SIG-M5 treated with dmso at 0.1 percent for 504 hours (cell line): ENCODE data around the gene FOXP2.
A peak's percentile ranks its signal among the peaks of the same experiment; 100 is the strongest.
"Not testable (repeated sequence)": the region's sequence is repeated elsewhere in the genome, so short reads cannot be mapped to it uniquely, and the experiment has no call there.

Source experiments
- DNase-seq: peaks from one replicate; lab custom pipeline; 2025; ENCODE audit not compliant: unreplicated experiment; lab: John Stamatoyannopoulos, UW

The FOXP2 gene

GRCh38 chr7:114419441-114420272 is 5.0 kb downstream of the FOXP2 start:
- DNase-seq: no peak

DNA sequence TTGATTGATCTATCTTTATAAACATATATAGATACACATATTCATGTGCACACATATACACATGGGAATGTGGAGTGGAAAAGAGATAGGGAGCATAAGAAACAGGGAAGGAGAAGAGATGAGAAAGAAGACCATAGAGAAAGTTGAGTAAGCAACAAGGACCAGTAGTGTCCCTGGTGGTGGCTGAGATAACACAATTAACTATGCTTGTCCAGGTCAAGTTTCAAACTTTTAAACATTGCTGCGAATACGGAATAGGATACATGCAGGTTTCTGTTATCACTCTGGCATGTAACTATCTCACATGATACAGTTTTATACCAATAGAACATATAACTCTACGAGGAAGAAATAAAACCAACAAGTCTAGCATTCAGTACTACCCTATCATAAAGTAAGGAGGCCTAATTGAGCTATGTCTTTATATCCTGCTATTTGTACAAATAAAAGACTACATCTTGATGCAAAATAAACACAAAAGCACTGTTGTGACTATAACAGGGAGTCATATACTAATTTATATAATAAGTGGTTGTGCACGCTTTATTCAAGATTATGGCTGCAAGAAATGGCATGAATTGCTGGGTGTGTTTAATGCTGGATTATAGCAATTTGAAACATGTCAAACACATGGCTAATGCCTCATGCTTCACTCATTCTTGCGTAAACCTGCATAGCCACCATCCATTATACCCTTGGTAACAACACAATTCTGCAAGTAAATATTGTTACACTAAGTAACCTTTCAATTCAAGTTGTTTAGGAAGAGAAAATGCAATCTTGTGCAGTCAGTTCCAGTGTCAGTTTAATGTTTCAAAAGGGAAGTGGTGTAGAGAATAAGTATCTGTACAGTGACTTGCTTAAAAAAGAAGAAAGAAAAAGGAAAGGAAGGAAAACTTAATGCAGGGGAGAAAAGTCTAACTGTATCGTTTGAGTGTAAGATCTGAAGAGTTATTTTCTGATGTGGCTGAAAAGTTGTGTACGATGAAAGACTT is 8.2 kb downstream of the FOXP2 start:
- DNase-seq: peak; percentile 37

GRCh38 chr7:114426382-114426781 is 11.8 kb downstream of the FOXP2 start:
- no peak for DNase-seq

DNA sequence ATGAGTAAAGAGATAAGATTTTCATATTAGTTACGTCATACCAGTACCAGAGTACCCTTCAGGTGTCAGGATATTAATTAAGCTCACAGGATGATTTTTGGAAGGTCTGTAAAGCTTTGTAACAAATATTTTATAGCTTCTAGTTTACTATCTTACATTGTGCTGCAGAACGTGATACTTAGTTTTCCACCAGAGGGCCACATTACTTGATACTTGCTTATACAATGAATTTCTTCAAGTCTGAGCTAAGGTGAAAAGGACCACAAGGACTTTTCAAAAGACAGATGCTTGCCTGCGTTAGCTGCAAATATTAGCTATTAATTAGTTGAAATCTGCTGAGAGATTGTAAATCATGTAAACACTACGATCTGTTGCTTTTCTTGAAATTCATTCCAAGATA is 12.2 kb downstream of the FOXP2 start:
- DNase-seq: peak; percentile 35

DNA sequence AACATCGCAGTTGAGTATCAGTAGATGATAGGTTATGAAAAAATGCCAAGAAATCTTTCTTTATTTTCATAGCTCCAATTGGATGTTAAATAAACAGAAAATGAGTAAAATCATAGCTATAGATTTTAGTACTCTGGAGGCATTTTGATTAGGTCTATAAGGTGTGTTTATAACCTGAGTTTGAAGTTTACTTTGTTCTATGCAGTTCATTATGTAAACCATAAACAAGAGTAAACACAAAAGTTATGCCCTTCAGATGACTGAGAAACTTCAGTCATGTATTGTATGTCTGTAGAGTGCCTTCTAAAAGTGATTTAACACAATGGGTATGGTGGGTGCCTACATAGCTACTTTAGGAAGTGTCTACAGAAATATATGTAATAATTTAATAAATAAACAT is 13.6 kb downstream of the FOXP2 start:
- DNase-seq: no peak

- no peak for DNase-seq
Measured at GRCh38 chr7:114431189-114431588, 16.6 kb downstream of the FOXP2 start.

DNA sequence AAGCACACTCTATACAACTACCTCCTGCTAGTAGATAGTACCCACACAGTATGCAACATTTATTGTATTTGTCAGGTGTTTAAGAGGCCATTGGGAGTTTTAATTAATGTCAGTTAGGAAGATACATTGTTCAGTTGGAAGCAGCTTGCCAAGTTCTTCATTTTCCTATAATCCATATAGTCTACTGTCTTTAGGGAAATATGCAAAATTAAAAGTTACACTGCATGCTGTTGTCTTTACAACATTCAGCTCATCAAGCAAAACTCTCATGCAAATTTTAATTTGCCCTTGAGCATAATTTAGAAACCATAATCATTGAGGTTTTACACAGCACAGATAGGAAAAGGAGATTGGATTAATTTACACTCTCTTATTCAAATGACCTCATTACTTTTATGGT is 17.4 kb downstream of the FOXP2 start:
- no peak for DNase-seq

GRCh38 chr7:114432703-114433102 is 18.1 kb downstream of the FOXP2 start:
- DNase-seq: no peak

- DNase-seq: no peak
Measured at GRCh38 chr7:114439581-114439980, 25.0 kb downstream of the FOXP2 start.

DNA sequence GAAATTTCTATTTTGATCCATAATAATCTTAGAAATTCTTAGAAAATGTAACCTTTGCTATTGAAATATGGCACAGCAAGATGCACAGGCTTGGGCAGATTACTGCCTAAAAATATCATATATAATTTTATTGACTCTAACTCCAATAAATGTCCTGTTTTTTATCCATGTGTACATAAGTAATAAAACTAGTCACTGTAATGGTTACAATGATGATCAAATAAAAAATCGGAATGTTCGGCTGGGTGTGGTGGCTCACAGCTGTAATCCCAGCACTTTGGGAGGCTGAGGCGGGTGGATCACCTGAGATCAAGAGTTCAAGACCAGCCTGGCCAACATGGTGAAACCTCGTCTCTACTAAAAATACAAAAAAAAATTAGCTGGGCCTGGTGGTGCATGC is 26.3 kb downstream of the FOXP2 start:
- DNase-seq: not testable (repeated sequence)

DNA sequence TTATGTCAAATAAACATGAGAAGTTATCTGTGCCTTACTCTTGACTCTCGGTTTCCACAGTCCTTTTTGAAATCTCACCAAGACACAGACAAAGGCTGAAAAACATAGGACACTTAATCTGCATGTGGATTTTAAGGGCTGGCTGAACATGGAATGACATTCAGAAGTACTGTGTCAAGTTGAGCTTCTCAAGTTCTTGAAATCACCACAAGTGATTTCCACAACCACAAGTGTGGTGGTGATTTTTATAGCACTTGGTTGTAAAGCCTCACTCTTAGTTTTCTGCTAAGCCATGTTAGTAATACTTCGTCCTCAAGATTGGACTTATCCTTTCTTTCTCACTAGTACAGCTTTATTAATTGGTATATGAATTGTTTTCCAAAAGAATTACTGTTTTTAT is 29.6 kb downstream of the FOXP2 start:
- no peak for DNase-seq

GRCh38 chr7:114450431-114450830 is 35.8 kb downstream of the FOXP2 start:
- DNase-seq: no peak

- DNase-seq: no peak
Measured at GRCh38 chr7:114459574-114459973, 45.0 kb downstream of the FOXP2 start.

GRCh38 chr7:114460021-114460420 is 45.4 kb downstream of the FOXP2 start:
- DNase-seq: no peak

GRCh38 chr7:114466917-114467316 is 52.3 kb downstream of the FOXP2 start:
- no peak for DNase-seq

DNA sequence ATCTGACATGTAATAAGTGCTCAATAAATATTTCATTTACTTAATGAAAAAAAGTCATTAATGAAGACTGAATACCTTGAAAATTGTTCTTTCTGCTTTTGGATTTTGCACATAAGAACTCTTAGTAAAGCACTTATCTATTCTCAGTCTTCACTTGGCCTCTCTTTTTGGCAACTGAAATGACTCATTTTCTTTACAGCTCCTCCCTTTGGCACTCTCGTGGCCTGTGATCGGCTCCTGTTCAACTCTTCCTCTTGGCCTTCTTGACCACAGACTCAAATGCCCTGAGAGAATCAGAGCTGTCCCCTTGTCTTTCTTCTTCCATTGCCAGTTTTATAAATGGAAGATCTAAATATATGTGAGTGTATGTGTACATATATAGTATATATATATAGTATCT is 54.2 kb downstream of the FOXP2 start:
- DNase-seq: no peak

- DNase-seq: no peak
Measured at GRCh38 chr7:114472896-114473512, 58.4 kb downstream of the FOXP2 start.

DNA sequence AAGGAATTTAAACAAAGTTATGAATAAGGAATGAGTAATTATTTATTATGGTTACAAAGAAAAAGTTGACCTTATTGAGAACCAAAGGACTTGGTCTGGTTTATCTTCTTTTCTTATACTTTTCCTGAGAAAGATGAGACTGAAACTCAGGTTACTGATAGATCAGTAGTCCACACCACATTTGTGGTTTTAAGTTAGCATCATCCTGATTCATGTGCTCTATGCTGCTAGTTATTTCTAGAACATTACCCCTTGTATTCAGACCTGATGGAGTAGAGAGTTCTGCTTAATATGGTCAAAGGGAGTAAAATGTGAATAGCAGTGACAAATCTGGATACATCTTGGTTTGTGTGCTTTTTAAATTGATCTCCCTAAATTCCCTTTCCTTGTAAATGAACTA is 63.8 kb downstream of the FOXP2 start:
- DNase-seq: no peak

DNA sequence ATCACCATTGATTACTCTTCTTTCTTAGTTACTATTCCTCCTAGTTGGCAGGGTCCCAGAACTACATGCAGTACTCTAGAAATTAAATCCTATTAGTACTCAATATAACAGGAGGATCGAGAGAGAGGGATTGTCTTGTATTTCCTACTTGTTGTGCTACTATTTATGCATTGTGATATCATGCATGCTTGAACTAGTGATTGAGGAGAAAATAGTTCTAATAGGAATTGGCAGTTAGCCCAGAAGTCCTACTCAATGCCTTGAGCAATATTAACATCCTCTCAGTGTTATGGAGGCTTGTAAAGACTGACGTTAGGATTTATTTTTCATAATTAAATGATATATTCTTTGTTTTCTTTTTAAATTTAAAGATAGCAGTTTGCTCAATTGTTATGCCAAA is 67.4 kb downstream of the FOXP2 start:
- no peak for DNase-seq

DNA sequence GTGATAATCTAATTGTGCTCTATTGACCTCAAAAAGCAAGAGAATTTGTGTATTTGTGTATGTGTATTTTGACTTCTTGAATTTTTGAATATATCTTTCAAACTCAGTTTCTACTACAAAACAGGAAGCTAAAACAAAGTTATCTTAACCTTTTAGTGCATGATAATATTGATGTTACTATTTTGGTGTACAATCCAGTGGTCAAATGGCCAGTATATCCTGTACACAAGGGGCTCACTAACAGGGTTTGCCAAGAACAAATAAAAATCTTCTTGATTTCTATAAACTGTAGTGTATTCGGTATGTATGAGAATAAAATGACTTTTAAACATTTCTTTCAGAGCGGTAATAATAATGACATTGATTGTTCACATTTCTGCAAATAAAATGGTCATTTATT is 69.6 kb downstream of the FOXP2 start:
- DNase-seq: no peak

DNA sequence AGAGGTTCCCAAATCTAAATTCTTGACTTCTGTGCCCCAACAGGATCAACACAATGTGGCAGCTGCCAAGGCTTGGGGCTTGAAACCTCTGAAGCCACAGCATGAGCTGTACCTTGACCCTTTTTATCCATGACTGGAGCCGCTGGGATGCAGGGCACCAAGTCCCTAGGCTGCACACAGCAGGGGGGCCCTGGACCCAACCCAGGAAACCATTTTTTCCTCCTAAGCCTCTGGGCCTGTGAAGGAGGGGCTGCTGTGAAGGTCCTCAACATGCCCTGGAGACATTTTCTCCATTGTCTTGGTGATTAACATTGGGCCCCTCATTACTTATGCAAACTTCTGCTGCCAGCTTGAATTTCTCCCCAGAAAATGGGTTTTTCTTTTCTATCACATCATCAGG is 72.6 kb downstream of the FOXP2 start:
- DNase-seq: no peak

DNA sequence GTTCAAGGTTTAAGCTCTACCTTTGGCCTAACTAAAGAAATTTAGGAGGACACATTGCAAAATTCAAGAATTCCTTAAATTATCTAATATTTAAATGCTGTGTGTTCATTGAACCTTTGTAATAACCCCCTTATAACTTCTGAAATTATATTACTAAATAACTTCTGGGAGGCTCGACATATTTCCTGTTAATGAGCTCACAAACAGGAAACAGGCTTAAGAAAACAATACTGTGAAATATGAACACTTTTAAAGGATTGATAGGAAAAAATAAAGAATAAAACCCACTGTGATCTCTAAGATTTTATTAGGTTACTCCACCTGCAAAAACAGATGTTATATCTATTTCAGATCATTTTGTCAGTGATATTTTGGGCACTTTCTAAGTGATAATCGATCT is 74.1 kb downstream of the FOXP2 start:
- no peak for DNase-seq
